Suprapubic skin (tissue), 3 donors: Measurements from ENCODE around the gene MDM4.

ENCODE experiments used
- POLR2A ChIP-seq, 2 donors: fragments of 450-650 bp; IDR thresholded peaks; one replicate each; pipeline ENCODE4 v1.6.1; 2017; ENCODE audit warnings: antibody characterized with exemption in 2 of 2, mild to moderate bottlenecking in 2 of 2, moderate library complexity in 2 of 2
- TF ChIP-seq, protein P1 (sequence below), 2 donors: fragments of 200-600 bp in 1 of 2; fragments of 450-650 bp in 1 of 2; sonication (generic) in 1 of 2; IDR thresholded peaks; one replicate each; pipeline ENCODE4 v1.5.1; 2016 to 2019; ENCODE audit warnings: antibody characterized with exemption in 2 of 2, mild to moderate bottlenecking in 1 of 2, moderate library complexity in 1 of 2

DNA sequence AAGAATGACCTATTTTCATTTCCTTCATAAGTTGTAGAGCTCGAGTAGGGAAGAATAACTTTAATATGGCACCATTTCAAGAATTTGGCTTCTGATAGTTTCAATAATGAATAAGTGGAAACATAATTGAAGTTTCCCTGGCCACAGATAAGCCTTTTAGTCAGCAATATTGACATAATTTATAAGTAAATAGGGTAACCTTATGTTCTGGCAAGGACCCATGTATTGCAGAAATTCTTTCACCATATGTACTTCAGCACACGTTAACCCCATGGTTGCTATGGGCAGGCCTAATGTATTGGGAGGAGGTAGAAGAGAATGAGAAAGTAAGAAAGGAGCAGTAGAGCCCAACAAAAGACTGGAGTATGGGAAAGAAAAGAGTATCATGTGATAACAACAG is 25.4 kb downstream of the MDM4 start:
- TF ChIP-seq, protein P1, sequence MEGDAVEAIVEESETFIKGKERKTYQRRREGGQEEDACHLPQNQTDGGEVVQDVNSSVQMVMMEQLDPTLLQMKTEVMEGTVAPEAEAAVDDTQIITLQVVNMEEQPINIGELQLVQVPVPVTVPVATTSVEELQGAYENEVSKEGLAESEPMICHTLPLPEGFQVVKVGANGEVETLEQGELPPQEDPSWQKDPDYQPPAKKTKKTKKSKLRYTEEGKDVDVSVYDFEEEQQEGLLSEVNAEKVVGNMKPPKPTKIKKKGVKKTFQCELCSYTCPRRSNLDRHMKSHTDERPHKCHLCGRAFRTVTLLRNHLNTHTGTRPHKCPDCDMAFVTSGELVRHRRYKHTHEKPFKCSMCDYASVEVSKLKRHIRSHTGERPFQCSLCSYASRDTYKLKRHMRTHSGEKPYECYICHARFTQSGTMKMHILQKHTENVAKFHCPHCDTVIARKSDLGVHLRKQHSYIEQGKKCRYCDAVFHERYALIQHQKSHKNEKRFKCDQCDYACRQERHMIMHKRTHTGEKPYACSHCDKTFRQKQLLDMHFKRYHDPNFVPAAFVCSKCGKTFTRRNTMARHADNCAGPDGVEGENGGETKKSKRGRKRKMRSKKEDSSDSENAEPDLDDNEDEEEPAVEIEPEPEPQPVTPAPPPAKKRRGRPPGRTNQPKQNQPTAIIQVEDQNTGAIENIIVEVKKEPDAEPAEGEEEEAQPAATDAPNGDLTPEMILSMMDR (IDR thresholded peaks at IDR 0.05) = no peak
- no peak for TF ChIP-seq POLR2A (IDR thresholded peaks at IDR 0.05)
